Omental fat pad (tissue), 4 donors: ENCODE measurements around the gene BATF3. TPM values are rescaled to one million over a fixed set of nuclear protein-coding genes. Genes with fewer than 3 reads are reported as not detected.

Experiments
- ATAC-seq: fragments of 150-250 bp; one replicate; pipeline ENCODE4 v1.9.1; 2016; ENCODE audit warnings: mild to moderate bottlenecking, moderate library complexity; ENCODE audit not compliant: low FRiP score
- DNase-seq: peaks from one replicate; pipeline ENCODE4 v3.0.0-alpha.2; 2019; ENCODE audit warnings: low spot score
- total RNA-seq, 4 donors: library from RNA; depleted of rRNA; stranded (reverse); fragments of >200 nt; gene quantifications; one replicate each; pipeline ENCODE4 v1.1.0, GENCODE V29; 2016
- TF ChIP-seq, protein P1 (sequence below), 3 donors: fragments of 450-650 bp; IDR thresholded peaks; one replicate each; pipeline ENCODE4 v1.5.1; 2016 to 2017; ENCODE audit warnings: antibody characterized with exemption in 3 of 3, mild to moderate bottlenecking in 3 of 3, moderate library complexity in 2 of 3

BATF3 gene
- total RNA-seq, 4 donors from 2014 or later, result 4.1 to 48.9 (median 4.8) TPM

- ATAC-seq (no peak), DNase-seq (no peak)
- TF ChIP-seq, protein P1, sequence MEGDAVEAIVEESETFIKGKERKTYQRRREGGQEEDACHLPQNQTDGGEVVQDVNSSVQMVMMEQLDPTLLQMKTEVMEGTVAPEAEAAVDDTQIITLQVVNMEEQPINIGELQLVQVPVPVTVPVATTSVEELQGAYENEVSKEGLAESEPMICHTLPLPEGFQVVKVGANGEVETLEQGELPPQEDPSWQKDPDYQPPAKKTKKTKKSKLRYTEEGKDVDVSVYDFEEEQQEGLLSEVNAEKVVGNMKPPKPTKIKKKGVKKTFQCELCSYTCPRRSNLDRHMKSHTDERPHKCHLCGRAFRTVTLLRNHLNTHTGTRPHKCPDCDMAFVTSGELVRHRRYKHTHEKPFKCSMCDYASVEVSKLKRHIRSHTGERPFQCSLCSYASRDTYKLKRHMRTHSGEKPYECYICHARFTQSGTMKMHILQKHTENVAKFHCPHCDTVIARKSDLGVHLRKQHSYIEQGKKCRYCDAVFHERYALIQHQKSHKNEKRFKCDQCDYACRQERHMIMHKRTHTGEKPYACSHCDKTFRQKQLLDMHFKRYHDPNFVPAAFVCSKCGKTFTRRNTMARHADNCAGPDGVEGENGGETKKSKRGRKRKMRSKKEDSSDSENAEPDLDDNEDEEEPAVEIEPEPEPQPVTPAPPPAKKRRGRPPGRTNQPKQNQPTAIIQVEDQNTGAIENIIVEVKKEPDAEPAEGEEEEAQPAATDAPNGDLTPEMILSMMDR (IDR thresholded peaks at IDR 0.05), result no peak
Observed at GRCh38 chr1:212683357-212683722, 16.3 kb downstream of the BATF3 start.

GRCh38 chr1:212680680-212681389, 18.8 kb downstream of the BATF3 start:
- DNase-seq (no peak), ATAC-seq (no peak)
- TF ChIP-seq, protein P1 (IDR thresholded peaks at IDR 0.05), result no peak

GRCh38 chr1:212678456-212679410, 20.9 kb downstream of the BATF3 start:
- DNase-seq (no peak), ATAC-seq (no peak)
- TF ChIP-seq, protein P1 (IDR thresholded peaks at IDR 0.05), result no peak

DNA sequence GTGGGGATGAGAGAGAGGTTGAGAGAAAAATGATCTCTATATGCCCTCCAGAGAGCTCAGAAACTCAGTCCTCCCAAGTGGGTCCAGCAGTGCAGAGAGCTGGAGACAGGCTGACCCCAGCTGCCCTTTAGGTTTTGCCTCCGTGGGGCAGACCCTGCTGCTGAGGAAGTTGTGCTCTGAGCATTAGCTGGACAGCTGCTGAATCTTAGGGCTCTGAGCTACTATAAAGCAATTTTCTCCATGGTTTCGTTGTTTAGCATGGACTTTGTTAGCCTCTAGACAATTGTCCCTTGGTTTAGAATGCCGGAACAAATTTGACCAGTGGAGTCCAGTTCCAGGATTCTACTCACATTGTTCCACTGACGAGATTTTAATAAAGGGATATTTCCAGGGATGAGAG, 22.1 kb downstream of the BATF3 start:
- TF ChIP-seq, protein P1 (IDR thresholded peaks at IDR 0.05), result no peak
- ATAC-seq, result no peak
- DNase-seq, result no peak

GRCh38 chr1:212677136-212677535, 22.5 kb downstream of the BATF3 start:
- DNase-seq (no peak), ATAC-seq (no peak)
- TF ChIP-seq, protein P1 (IDR thresholded peaks at IDR 0.05), result no peak

- ATAC-seq (no peak), DNase-seq (no peak)
- TF ChIP-seq, protein P1 (IDR thresholded peaks at IDR 0.05), result no peak
Observed at GRCh38 chr1:212675675-212676074, 24.0 kb downstream of the BATF3 start.
